Measurements from ENCODE around the gene CCL13.

Gene CCL13

DNA sequence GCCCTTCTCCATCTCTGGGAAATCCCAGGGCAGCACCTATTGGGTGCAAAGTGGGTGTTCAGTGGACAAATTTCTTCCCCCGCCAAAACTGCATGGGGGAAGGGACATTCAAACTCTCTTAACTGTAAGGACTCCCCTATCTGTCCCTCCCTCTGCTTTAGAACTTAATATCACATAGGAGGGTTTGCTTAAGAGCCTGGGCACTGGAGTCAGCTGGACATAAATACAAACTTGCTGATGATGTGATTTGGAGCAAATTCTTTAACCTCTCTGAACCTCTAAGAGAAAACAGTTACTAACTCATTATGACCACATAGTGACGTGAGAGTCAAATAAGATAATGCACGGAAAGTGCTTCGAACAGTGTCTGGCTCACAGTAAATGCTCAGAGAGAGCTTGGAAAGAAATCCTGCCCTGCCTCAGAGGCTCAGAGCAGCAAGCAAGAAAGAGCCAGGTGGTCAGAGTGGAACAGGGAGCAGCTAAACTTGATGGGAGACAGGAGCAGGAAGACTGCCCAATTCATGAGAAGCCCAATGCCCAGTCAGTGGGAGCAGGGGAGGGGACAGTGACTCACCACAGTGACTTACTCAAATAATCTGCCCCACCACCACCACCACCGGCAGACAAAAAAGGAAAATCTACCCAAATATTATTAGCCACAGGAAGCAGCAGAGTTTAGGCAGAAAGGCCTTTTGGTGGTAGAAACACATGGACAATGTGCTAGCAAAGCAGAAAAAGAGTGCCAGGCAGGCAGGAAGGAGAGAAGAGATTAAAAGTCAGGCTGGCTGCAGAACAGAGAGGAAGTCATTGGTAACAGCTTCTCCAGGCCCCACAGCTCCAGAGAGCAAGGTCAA, 30.6 kb downstream of the CCL13 start:
- DNase-seq: no peak

DNA sequence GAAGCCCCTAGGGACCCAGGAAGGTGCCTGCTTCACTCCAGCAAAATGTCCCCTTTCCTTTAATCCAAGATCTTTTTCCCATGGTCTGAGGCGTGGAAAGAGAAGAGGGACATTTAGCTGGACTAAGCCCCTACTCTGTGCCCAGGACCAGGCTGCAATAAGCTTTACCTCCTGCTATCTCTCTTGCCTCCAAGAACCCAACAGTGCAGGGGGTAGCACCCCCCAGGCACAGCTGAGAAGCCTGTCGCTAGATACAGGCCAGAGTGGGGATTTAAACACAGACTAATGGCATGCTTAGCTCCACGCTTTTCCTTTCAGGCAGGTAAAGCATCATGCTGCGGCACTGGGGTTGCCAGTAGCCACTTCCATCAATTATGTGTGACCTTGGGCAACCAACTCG, 31.3 kb downstream of the CCL13 start:
- DNase-seq: no peak

DNA sequence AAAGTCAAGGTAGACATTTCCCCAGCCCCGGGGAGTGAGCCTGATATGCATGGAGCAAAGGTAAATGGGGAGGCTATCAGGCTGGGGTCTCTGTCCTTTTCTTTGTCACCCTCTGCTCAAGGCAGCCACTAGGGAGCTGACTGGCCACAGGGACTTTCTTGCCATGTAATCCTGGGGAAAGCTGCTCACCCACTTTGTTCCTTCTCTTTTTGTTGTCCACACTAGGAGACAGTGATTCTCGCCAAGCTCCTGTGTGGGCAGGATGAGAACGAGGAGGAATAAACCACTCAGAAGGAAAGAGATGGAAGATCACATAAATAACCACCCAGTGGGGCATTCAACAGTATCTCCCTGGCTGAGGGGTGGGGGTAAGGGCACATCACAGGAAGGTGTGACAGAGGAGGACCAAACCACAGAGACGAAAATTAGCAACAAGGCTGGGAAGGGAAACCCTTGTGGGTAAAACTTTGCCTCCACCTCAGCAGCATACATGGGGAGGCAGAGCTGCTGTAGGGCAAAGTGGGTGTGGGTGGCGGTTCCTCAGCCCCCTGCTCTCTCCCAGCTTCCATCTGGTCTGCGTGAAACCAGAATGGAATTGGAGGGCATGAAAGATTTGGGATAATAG, 33.0 kb downstream of the CCL13 start:
- no peak for DNase-seq

DNA sequence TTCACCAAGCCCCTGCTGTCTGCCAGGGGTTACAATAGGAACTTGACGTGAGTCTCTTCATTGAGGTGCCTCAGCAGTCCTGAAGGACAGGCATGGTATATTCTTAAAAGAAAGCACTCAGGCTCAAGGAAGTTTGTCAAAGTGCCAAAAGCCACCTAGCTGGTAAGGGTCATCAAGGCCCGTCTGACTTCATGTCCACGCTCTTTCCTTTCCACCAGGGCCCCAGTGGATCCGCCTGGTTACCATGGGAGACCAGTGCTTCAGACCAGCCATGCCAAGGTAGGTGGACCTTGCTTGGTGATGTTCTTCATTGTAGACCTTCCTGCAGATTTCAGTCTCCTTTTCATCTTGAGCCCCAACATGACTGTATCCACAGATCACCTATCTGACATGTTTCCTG, 34.4 kb downstream of the CCL13 start:
- no peak for DNase-seq

DNA sequence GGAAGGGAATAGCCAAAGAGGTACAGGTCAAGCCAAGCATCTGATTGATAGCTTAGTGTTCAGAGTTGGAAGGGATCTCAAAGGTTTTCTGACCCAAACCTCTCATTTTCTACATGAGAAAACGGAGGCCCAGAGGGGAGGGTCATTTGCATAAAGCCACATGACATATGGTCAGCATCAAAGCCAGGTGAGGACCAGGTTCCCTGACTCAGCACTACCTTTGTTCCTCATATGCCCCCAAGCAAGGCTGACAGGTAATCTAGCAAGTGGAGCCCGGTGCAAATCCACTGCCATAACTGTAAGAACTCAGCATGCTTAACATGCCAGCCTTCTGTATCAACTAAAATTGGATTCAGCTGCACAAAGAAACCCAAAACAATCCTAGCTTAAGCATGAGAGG, 35.0 kb downstream of the CCL13 start:
- DNase-seq: no peak

DNA sequence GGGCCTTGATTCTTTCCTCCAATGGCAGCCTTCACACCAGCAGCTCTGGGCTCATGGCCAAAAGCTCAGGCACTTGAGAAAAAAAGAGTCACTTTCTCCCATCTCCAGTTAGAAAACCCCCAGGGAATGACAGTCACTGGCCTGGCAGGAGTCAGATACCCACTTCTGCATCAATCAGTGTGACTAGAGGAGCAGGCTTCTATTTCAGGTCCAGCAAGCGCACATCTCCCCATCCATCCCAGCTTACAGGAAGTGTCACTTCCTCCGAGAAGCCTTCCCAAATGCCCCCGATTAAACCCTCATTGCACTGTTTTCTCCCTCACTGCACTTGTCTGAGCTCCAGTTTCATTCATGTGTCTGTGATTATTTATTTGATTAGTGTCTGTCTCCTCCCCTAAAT, 37.1 kb downstream of the CCL13 start:
- no peak for DNase-seq

DNA sequence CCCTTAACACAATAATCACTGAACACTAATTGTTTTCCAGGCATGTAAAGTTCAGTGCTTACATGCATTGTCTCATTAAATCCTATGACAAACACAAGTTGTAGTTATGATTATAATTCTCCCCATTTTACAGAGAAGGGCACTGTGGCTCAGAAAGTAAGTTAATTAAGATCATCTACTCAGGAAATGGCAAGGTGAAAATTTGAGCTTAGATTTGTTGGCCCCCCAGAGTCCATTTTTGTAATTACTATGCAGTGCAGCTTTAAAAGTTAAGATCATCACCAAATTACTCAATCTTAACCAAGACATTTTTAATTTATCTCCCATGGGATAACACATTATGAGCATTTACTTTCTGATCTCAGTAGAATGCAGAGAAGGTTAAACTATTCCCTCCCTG, 41.0 kb downstream of the CCL13 start:
- DNase-seq: no peak

DNA sequence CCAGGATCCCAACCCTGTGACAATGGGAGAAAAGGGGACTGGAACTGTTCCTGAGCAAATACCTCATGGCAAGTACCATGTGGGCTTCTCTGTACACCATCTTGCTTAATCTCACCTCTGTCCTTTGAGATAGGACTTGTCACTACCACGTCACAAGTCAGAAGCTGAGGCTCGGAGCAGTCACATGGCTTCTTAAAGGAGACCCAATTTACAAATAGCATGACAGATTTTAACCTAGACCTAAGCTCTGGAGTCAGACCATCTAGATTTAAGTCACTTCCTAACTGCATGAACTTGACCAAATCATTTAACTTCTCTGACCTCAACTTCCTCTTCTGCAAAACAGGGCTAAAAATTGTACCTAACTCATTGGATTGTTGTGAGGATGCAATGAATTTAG, 42.7 kb downstream of the CCL13 start:
- DNase-seq: no peak

DNA sequence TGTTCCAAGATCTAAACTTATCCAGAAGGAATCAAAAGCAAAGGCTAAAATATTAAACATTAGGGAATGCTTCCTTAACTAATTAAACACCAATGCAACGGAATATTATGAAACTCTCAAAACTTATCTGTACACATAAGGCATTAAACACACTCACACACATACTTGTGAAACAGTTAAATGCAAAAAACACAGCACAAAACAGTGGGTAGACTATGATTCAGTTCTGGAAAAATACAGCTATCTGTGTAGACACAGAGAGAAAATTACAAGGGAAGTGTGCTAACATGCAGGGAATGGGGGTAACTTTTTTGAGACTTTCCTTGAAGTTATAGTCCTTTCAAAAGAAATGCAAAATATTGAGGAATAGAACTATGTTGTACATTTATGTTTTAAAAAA, 43.4 kb downstream of the CCL13 start:
- no peak for DNase-seq

DNA sequence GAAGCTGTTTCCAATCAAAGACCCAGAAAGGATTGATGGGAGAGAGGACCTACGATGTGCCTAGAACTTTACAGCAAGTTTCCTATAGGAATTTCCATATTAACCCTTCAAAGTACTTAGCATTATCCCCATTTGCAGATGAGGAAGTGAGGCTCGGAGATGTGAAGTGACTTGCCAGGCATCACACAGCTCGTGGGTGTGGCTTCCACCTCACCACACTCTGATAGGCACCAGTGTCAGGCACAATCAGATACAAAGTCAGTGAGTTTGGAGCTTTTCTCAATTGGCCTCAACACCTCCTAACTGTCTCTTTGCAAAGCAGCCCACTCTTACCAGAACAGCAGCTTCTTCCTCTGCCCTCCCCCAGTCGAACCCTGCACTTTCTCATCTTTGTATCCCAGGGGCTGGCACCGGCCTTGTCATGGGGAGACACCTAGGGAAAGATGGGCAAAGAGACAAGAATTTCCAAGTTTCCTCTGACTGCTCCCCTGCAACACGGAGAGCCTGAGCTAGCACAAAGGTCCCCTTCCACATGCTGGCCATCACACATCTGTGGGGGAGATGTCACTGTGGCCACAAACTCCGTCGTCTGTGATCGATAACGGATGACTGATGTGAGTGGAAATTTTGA, 44.1 kb downstream of the CCL13 start:
- DNase-seq: no peak

DNA sequence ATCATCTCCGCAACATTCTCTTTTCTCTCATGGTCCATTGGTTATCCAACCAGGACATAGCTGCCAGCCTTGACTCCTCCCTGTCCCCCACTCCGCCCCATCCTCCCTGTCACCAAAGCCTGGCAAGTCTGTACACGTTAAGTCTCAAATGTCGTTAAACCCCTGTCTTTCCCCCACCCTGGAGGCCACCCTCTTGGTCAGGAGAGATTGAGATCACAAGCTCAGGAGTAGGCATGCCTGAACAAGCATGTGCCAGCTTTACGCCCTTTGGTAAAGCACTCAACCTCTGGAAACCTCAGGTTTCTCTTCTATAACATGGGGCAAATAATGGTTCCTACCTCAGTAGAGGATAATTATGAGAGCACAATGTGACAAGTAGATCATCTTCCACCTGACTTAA, 44.9 kb downstream of the CCL13 start:
- DNase-seq: no peak

DNA sequence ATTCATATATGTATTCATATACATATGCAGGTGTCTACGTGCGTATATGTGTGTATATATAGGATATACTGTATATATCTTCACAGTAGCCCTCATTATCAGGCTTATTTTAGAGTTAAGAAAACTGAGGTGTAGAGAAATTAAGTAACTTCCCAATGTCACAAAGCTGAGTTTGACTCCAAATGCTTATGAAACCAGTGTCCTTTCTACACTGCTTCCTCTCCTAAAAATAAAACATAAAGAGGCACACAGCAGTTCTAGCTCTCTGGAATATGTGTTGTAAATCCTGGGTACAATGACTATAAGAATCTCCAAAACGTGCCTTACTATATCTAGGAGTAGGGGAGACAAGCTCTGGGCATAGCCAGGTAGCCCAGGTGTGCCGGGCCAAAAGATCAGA, 46.7 kb downstream of the CCL13 start:
- DNase-seq: no peak

DNA sequence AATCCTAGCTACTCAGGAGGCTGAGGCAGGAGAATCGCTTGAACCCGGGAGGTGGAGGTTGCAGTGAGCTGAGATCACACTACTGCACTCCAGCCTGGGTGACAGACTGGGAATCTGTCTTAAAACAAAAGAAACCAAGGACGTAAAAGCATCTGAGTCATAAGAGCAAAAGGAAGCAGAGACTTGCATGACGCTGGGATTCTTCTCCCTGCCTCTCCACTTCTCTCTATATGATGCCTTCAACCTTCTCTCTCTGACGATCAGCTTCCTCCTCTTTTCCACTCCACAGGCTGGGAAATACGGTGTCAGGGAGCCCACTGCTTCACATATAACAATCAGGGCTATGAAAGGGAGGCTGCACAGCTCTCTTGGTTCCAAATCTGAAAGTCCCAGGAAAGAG, 49.9 kb downstream of the CCL13 start:
- no peak for DNase-seq

Data from CD4-positive, alpha-beta T cell treated with Interleukin-4 for 4 hours (primary cell).